Measurements from ENCODE around the gene SLC12A6.

Gene SLC12A6

GRCh38 chr15:34338347-34338746 lies 766 bp upstream of the SLC12A6 start:
- DNase-seq (ENCODE audit: low spot score) = no peak
- peak overlapping the region; percentile 80 for H3K27ac ChIP-seq
- no peak for TF ChIP-seq CTCF (conservative IDR thresholded peaks at IDR 0.05; ENCODE audit: low read depth)
- CTCF ChIA-PET = no interaction called here
- POLR2A ChIA-PET (ENCODE audit: low non-redundant PET) = interaction anchor here (0.6 to 1.3 kb wide), 2 partner anchors 12 to 28 kb away, joined by 4 read pairs; no protein-coding TSS in a partner anchor

- H3K27ac ChIP-seq = peak overlapping the region; percentile 80
- ChIA-PET CTCF (interaction anchor here (0.7 kb wide), 1 partner anchor 30 kb away, joined by 3 read pairs; the partner anchor contains the start of gene LPCAT4), POLR2A (ENCODE audit: low non-redundant PET) (interaction anchor here (0.8 kb wide), 1 partner anchor 223 kb away, joined by 3 read pairs; no protein-coding TSS in a partner anchor)
- no peak for DNase-seq (ENCODE audit: low spot score)
- TF ChIP-seq CTCF (conservative IDR thresholded peaks at IDR 0.05; ENCODE audit: low read depth) = no peak
Measured at GRCh38 chr15:34336991-34337556, 507 bp downstream of the SLC12A6 start.

GRCh38 chr15:34336231-34336990 lies 1.2 kb downstream of the SLC12A6 start:
- POLR2A ChIA-PET (ENCODE audit: low non-redundant PET) = no interaction called here
- no peak for DNase-seq (ENCODE audit: low spot score)
- CTCF ChIA-PET = no interaction called here
- peak overlapping the region; percentile 80; the same call in 1 of the 2 replicates for H3K27ac ChIP-seq
- no peak for TF ChIP-seq CTCF (conservative IDR thresholded peaks at IDR 0.05; ENCODE audit: low read depth)

GRCh38 chr15:34335176-34336032 lies 2.2 kb downstream of the SLC12A6 start:
- TF ChIP-seq CTCF (conservative IDR thresholded peaks at IDR 0.05; ENCODE audit: low read depth) = no peak

GRCh38 chr15:34334672-34335071 lies 2.9 kb downstream of the SLC12A6 start:
- DNase-seq (ENCODE audit: low spot score) = no peak
- POLR2A ChIA-PET (ENCODE audit: low non-redundant PET) = no interaction called here
- TF ChIP-seq CTCF (conservative IDR thresholded peaks at IDR 0.05; ENCODE audit: low read depth) = no peak
- CTCF ChIA-PET = no interaction called here
- H3K27ac ChIP-seq = no peak overlapping the region

More at GRCh38 chr15:34335176-34336032, 2.2 kb downstream of the SLC12A6 start:
- ChIA-PET POLR2A (ENCODE audit: low non-redundant PET) (no interaction called here), CTCF (no interaction called here)
- H3K27ac ChIP-seq = no peak overlapping the region
- no peak for DNase-seq (ENCODE audit: low spot score)

GRCh38 chr15:34332553-34333120 lies 4.9 kb downstream of the SLC12A6 start:
- TF ChIP-seq CTCF (conservative IDR thresholded peaks at IDR 0.05; ENCODE audit: low read depth) = no peak
- H3K27ac ChIP-seq = no peak overlapping the region
- no peak for DNase-seq (ENCODE audit: low spot score)
- CTCF ChIA-PET = no interaction called here
- POLR2A ChIA-PET (ENCODE audit: low non-redundant PET) = no interaction called here

All from RWPE1 (cell line).